GM18868 (cell line): ENCODE measurements around the gene STAC2.

Experiments
- ATAC-seq: cut with Tn5 transposase; IDR thresholded peaks from one replicate; pipeline ENCODE4 v1.9.1; 2021; ENCODE audit warnings: mild to moderate bottlenecking, moderate library complexity; ENCODE audit not compliant: unreplicated experiment

The STAC2 gene

GRCh38 chr17:39231591-39232551 is 6.1 kb upstream of the STAC2 start:
- ATAC-seq: no peak

- ATAC-seq: no peak
Observed at GRCh38 chr17:39231091-39231561, 5.4 kb upstream of the STAC2 start.

GRCh38 chr17:39230361-39230760 is 4.6 kb upstream of the STAC2 start:
- no peak for ATAC-seq

- no peak for ATAC-seq
Observed at GRCh38 chr17:39229274-39229913, 3.6 kb upstream of the STAC2 start.

GRCh38 chr17:39227364-39227919 is 1.7 kb upstream of the STAC2 start:
- ATAC-seq: no peak

GRCh38 chr17:39225959-39226683 is 376 bp upstream of the STAC2 start:
- ATAC-seq: no peak

GRCh38 chr17:39224778-39225307 is 902 bp downstream of the STAC2 start:
- ATAC-seq: no peak

GRCh38 chr17:39223907-39224777 is 1.6 kb downstream of the STAC2 start:
- no peak for ATAC-seq

- no peak for ATAC-seq
Observed at GRCh38 chr17:39222866-39223834, 2.6 kb downstream of the STAC2 start.

- no peak for ATAC-seq
Observed at GRCh38 chr17:39222151-39222550, 3.6 kb downstream of the STAC2 start.

GRCh38 chr17:39221572-39221971 is 4.2 kb downstream of the STAC2 start:
- no peak for ATAC-seq

- no peak for ATAC-seq
Observed at GRCh38 chr17:39219647-39220154, 6.0 kb downstream of the STAC2 start.

- ATAC-seq: no peak
Observed at GRCh38 chr17:39218906-39219305, 6.8 kb downstream of the STAC2 start.

- ATAC-seq: no peak
Observed at GRCh38 chr17:39217734-39218369, 7.9 kb downstream of the STAC2 start.

GRCh38 chr17:39213852-39214251 is 11.9 kb downstream of the STAC2 start:
- no peak for ATAC-seq

GRCh38 chr17:39212841-39213480 is 12.8 kb downstream of the STAC2 start:
- no peak for ATAC-seq

- ATAC-seq: no peak
Observed at GRCh38 chr17:39212195-39212810, 13.4 kb downstream of the STAC2 start.
